ENCODE results near the gene MAML2. TPM values are rescaled to one million over a fixed set of nuclear protein-coding genes. Genes with fewer than 3 reads are reported as not detected.
A peak's percentile ranks its signal among the peaks of the same experiment; 100 is the strongest.

MAML2 gene
- total and polyA plus RNA-seq, 2 of the 13 experiments (the other 11 are each of a cell fraction or from before 2014, with no cell fraction given) = 2.3 to 25.9 TPM

DNA sequence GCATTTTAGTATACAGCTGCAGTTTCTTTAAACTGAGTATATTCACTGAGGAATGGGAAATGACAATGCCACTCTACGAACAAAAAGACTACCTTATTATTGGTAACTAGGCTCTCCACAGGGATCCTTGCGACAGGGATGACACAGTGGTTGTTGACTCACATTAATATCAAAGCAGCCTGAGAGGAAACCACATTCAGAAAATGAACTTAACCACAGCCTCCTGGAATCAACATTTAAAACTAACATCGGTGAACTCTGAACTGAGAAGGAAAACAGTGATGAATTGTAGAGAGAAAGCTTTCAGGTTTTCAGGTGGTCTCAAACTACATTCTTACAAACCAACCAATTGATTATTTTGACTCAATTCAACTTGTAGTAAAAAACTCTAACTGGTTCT, 328.8 kb downstream of the MAML2 start (continued):
- TF ChIP-seq EP300 (IDR thresholded peaks at IDR 0.05; ENCODE audit: low read depth in 2 of 2, low read length in 2 of 2) (peak in 1 of 2 experiments; percentile 96; a peak in 2 of 4 replicates), EP300 (CRISPR knock-in tag; IDR thresholded peaks at IDR 0.05; ENCODE audit: borderline replicate concordance) (peak; percentile 93), BRCA1 (CRISPR knock-in tag; IDR thresholded peaks at IDR 0.05) (no peak), SIX1 (CRISPR knock-in tag; IDR thresholded peaks at IDR 0.05; ENCODE audit: borderline replicate concordance) (peak; percentile 71; the same call in 1 of the 2 replicates), SOX6 (IDR thresholded peaks at IDR 0.05) (no peak), SOX6 (CRISPR knock-in tag; IDR thresholded peaks at IDR 0.05) (peak; percentile 84), FOXA1 (IDR thresholded peaks at IDR 0.05) (no peak), FOXA1 (CRISPR knock-in tag; IDR thresholded peaks at IDR 0.05) (peak; percentile 89), CBFB (CRISPR knock-in tag; IDR thresholded peaks at IDR 0.05) (peak; percentile 89)
- TF ChIP-seq, protein P1, sequence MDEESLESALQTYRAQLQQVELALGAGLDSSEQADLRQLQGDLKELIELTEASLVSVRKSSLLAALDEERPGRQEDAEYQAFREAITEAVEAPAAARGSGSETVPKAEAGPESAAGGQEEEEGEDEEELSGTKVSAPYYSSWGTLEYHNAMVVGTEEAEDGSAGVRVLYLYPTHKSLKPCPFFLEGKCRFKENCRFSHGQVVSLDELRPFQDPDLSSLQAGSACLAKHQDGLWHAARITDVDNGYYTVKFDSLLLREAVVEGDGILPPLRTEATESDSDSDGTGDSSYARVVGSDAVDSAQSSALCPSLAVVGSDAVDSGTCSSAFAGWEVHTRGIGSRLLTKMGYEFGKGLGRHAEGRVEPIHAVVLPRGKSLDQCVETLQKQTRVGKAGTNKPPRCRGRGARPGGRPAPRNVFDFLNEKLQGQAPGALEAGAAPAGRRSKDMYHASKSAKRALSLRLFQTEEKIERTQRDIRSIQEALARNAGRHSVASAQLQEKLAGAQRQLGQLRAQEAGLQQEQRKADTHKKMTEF (CRISPR knock-in tag; IDR thresholded peaks at IDR 0.05) = peak; percentile 61
- TF ChIP-seq, protein P2, sequence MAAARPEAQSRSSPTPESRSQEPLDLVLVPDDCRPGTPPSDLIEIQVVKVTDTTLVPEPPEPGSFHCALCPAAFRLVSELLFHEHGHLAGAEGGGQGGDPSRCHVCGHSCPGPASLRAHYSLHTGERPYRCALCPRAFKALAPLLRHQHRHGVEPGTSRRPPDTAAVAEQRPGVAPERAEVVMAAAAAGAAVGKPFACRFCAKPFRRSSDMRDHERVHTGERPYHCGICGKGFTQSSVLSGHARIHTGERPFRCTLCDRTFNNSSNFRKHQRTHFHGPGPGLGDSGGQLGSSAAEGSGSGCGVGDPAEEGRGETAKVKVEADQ (CRISPR knock-in tag; IDR thresholded peaks at IDR 0.05; ENCODE audit: borderline replicate concordance) = no peak
- TF ChIP-seq, protein P3, sequence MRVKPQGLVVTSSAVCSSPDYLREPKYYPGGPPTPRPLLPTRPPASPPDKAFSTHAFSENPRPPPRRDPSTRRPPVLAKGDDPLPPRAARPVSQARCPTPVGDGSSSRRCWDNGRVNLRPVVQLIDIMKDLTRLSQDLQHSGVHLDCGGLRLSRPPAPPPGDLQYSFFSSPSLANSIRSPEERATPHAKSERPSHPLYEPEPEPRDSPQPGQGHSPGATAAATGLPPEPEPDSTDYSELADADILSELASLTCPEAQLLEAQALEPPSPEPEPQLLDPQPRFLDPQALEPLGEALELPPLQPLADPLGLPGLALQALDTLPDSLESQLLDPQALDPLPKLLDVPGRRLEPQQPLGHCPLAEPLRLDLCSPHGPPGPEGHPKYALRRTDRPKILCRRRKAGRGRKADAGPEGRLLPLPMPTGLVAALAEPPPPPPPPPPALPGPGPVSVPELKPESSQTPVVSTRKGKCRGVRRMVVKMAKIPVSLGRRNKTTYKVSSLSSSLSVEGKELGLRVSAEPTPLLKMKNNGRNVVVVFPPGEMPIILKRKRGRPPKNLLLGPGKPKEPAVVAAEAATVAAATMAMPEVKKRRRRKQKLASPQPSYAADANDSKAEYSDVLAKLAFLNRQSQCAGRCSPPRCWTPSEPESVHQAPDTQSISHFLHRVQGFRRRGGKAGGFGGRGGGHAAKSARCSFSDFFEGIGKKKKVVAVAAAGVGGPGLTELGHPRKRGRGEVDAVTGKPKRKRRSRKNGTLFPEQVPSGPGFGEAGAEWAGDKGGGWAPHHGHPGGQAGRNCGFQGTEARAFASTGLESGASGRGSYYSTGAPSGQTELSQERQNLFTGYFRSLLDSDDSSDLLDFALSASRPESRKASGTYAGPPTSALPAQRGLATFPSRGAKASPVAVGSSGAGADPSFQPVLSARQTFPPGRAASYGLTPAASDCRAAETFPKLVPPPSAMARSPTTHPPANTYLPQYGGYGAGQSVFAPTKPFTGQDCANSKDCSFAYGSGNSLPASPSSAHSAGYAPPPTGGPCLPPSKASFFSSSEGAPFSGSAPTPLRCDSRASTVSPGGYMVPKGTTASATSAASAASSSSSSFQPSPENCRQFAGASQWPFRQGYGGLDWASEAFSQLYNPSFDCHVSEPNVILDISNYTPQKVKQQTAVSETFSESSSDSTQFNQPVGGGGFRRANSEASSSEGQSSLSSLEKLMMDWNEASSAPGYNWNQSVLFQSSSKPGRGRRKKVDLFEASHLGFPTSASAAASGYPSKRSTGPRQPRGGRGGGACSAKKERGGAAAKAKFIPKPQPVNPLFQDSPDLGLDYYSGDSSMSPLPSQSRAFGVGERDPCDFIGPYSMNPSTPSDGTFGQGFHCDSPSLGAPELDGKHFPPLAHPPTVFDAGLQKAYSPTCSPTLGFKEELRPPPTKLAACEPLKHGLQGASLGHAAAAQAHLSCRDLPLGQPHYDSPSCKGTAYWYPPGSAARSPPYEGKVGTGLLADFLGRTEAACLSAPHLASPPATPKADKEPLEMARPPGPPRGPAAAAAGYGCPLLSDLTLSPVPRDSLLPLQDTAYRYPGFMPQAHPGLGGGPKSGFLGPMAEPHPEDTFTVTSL (CRISPR knock-in tag; IDR thresholded peaks at IDR 0.05; ENCODE audit: borderline replicate concordance) = peak; percentile 80; the same call in 1 of the 2 replicates
- TF ChIP-seq, protein P4, sequence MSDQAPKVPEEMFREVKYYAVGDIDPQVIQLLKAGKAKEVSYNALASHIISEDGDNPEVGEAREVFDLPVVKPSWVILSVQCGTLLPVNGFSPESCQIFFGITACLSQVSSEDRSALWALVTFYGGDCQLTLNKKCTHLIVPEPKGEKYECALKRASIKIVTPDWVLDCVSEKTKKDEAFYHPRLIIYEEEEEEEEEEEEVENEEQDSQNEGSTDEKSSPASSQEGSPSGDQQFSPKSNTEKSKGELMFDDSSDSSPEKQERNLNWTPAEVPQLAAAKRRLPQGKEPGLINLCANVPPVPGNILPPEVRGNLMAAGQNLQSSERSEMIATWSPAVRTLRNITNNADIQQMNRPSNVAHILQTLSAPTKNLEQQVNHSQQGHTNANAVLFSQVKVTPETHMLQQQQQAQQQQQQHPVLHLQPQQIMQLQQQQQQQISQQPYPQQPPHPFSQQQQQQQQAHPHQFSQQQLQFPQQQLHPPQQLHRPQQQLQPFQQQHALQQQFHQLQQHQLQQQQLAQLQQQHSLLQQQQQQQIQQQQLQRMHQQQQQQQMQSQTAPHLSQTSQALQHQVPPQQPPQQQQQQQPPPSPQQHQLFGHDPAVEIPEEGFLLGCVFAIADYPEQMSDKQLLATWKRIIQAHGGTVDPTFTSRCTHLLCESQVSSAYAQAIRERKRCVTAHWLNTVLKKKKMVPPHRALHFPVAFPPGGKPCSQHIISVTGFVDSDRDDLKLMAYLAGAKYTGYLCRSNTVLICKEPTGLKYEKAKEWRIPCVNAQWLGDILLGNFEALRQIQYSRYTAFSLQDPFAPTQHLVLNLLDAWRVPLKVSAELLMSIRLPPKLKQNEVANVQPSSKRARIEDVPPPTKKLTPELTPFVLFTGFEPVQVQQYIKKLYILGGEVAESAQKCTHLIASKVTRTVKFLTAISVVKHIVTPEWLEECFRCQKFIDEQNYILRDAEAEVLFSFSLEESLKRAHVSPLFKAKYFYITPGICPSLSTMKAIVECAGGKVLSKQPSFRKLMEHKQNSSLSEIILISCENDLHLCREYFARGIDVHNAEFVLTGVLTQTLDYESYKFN (CRISPR knock-in tag; conservative IDR thresholded peaks at IDR 0.05) = peak; percentile 85
- TF ChIP-seq, protein P5, sequence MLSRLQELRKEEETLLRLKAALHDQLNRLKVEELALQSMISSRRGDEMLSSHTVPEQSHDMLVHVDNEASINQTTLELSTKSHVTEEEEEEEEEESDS (CRISPR knock-in tag; IDR thresholded peaks at IDR 0.05; ENCODE audit: borderline replicate concordance) = no peak
- TF ChIP-seq, protein P6, sequence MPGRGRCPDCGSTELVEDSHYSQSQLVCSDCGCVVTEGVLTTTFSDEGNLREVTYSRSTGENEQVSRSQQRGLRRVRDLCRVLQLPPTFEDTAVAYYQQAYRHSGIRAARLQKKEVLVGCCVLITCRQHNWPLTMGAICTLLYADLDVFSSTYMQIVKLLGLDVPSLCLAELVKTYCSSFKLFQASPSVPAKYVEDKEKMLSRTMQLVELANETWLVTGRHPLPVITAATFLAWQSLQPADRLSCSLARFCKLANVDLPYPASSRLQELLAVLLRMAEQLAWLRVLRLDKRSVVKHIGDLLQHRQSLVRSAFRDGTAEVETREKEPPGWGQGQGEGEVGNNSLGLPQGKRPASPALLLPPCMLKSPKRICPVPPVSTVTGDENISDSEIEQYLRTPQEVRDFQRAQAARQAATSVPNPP (CRISPR knock-in tag; IDR thresholded peaks at IDR 0.05) = no peak
